Neural cell (in vitro differentiated cells): Measurements from ENCODE around the gene PKP2.

Experiments used
- EP300 ChIP-seq: fragments of 450-650 bp; conservative IDR thresholded peaks from 2 replicates; pipeline ENCODE4 v1.6.1; 2014; ENCODE audit warnings: antibody characterized with exemption, mild to moderate bottlenecking, moderate library complexity; ENCODE audit not compliant: poor library complexity, severe bottlenecking
- EZH2 ChIP-seq: fragments of 200-600, 300-800 bp; shearing (Covaris generic), sonication (generic); IDR thresholded peaks from 2 replicates; pipeline ENCODE4 v1.6.1; 2014; ENCODE audit warnings: antibody characterized with exemption, low read length, borderline replicate concordance, mild to moderate bottlenecking; ENCODE audit not compliant: insufficient read depth, poor library complexity, severe bottlenecking
- POLR2AphosphoS5 ChIP-seq: IDR thresholded peaks from 2 replicates; pipeline ENCODE4 v1.6.1; 2012
- REST ChIP-seq: IDR thresholded peaks from 2 replicates; pipeline ENCODE4 v1.6.1; 2012; ENCODE audit warnings: borderline replicate concordance
- TF ChIP-seq, protein P1 (sequence below): fragments of 450-650 bp; IDR thresholded peaks from 2 replicates; pipeline ENCODE4 v1.5.1; 2014; ENCODE audit warnings: antibody characterized with exemption, mild to moderate bottlenecking, moderate library complexity; ENCODE audit not compliant: poor library complexity, severe bottlenecking

GRCh38 chr12:32820376-32820931 is 76.1 kb downstream of the PKP2 start:
- no peak for TF ChIP-seq POLR2AphosphoS5
- TF ChIP-seq, protein P1, sequence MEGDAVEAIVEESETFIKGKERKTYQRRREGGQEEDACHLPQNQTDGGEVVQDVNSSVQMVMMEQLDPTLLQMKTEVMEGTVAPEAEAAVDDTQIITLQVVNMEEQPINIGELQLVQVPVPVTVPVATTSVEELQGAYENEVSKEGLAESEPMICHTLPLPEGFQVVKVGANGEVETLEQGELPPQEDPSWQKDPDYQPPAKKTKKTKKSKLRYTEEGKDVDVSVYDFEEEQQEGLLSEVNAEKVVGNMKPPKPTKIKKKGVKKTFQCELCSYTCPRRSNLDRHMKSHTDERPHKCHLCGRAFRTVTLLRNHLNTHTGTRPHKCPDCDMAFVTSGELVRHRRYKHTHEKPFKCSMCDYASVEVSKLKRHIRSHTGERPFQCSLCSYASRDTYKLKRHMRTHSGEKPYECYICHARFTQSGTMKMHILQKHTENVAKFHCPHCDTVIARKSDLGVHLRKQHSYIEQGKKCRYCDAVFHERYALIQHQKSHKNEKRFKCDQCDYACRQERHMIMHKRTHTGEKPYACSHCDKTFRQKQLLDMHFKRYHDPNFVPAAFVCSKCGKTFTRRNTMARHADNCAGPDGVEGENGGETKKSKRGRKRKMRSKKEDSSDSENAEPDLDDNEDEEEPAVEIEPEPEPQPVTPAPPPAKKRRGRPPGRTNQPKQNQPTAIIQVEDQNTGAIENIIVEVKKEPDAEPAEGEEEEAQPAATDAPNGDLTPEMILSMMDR: no peak
- TF ChIP-seq EP300: no peak
- no peak for TF ChIP-seq REST
- TF ChIP-seq EZH2: no peak
